ENCODE measurements around the gene HDAC4. TPM values are rescaled to one million over a fixed set of nuclear protein-coding genes. Genes with fewer than 3 reads are reported as not detected.

The HDAC4 gene
- total and polyA plus RNA-seq, 2 donors from 2014 or later: 2.2 to 56.8 TPM

DNA sequence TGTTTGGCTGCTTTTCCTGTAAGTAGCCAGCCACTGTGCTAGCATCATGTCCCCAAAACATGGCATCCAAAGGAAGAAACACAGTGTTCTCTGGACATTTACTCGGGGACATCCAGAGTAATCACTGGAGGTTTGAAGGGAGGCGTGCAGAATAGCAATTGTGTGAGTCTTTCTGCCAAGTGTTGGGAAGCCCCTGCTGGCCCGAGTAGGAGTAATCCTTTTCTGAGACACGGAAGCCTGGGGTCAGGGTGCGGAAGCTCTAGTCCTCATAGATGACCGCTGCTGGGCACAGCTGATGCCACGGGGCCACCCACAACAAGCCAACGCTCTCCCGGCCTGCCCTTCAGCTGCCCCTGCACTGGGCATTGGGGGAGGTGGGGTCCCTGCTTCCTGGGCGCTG is 24.8 kb upstream of the HDAC4 start:
- no peaks in the 10 kb centered on the region for H3K27me3 ChIP-seq (ENCODE audit: control insufficient read depth, insufficient read depth, low read length)
- H3K36me3 ChIP-seq (ENCODE audit: control insufficient read depth in 2 of 3, insufficient read depth in 3 of 3, low read length in 3 of 3): no peaks in the 10 kb centered on the region
- no peak overlapping the region for H3K9ac ChIP-seq (ENCODE audit: low read length in 3 of 3)
- FAIRE-seq (no peak), DNase-seq (no peak)
- TF ChIP-seq, protein P1, sequence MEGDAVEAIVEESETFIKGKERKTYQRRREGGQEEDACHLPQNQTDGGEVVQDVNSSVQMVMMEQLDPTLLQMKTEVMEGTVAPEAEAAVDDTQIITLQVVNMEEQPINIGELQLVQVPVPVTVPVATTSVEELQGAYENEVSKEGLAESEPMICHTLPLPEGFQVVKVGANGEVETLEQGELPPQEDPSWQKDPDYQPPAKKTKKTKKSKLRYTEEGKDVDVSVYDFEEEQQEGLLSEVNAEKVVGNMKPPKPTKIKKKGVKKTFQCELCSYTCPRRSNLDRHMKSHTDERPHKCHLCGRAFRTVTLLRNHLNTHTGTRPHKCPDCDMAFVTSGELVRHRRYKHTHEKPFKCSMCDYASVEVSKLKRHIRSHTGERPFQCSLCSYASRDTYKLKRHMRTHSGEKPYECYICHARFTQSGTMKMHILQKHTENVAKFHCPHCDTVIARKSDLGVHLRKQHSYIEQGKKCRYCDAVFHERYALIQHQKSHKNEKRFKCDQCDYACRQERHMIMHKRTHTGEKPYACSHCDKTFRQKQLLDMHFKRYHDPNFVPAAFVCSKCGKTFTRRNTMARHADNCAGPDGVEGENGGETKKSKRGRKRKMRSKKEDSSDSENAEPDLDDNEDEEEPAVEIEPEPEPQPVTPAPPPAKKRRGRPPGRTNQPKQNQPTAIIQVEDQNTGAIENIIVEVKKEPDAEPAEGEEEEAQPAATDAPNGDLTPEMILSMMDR (IDR thresholded peaks at IDR 0.05; ENCODE audit: borderline replicate concordance, extremely low read depth, insufficient read depth): no peak
- no peaks in the 10 kb centered on the region for H3K9me3 ChIP-seq (ENCODE audit: control insufficient read depth in 2 of 3, insufficient read depth in 1 of 3, low read length in 3 of 3)
- no peak overlapping the region for H3K27ac ChIP-seq (ENCODE audit: low read depth in 2 of 2, low read length in 2 of 2)
- H3K4me1 ChIP-seq (ENCODE audit: control insufficient read depth in 2 of 3, insufficient read depth in 2 of 3, low read depth in 1 of 3, low read length in 3 of 3): no peaks in the 10 kb centered on the region
- H3K4me3 ChIP-seq (ENCODE audit: low read length in 3 of 3): no peak overlapping the region
- intact Hi-C loops (cut with DNase I): no loop called here

DNA sequence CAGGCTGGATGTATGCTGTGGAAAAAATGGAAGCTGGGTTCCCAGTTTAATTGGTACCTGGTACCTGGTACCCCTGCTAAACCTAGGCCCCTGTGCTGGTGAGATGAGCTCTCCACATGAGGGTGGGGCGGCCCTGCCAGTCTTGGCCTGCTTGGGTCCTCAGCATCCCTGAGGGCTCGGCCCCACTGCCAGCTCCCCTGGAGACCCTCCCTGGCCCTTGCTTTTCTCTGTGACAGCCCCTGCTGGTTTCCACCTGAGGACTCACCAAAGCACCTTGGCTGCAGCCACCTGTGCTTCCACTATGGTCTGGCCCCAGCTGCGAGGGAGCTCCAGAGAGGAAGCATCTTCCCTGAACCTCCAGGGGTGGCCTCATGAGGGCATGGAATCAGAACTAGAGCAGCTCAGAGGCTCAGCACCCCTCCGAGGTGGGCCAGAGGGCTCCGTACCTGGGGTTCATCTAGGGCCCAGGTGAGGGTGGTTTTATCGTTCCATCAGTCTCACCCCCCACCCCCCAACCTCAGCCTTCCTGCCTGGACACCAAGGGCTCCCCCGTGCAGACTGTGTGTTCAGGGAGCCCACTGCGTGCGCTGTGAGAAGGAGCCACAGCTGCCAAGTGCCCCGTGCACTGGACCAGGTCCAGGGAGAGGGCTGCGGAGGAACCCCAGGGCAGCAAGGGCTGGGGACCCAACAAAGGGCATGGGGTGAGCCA is 23.7 kb upstream of the HDAC4 start:
- TF ChIP-seq, protein P1 (IDR thresholded peaks at IDR 0.05; ENCODE audit: borderline replicate concordance, extremely low read depth, insufficient read depth): no peak
- no peak overlapping the region for H3K9ac ChIP-seq (ENCODE audit: low read length in 3 of 3)
- no peak for DNase-seq

DNA sequence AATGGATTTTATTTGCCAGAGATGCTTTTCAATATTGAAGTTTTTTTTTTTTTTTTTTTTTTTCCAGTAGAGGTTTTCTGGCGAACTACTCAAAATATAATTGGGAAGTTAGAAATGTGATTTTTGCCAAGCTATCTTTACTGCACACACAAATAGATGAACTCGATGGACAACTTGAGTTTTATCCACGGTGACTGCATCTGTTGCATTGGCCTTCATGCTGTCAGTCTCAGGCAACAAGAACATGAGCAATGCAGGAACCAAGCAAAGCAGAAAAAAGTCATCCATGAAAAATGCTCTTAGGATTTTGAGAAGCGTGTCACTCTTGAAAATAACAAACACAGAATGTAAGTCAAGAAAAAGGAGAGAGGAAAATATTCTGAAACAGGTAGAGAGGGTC is 22.7 kb upstream of the HDAC4 start:
- Histone ChIP-seq H3K4me3 (ENCODE audit: low read length in 3 of 3) (no peak overlapping the region), H3K27ac (ENCODE audit: low read depth in 2 of 2, low read length in 2 of 2) (no peak overlapping the region), H3K36me3 (ENCODE audit: control insufficient read depth in 2 of 3, insufficient read depth in 3 of 3, low read length in 3 of 3) (no peaks in the 10 kb centered on the region), H3K4me1 (ENCODE audit: control insufficient read depth in 2 of 3, insufficient read depth in 2 of 3, low read depth in 1 of 3, low read length in 3 of 3) (no peaks in the 10 kb centered on the region), H3K9ac (ENCODE audit: low read length in 3 of 3) (no peak overlapping the region), H3K9me3 (ENCODE audit: control insufficient read depth in 2 of 3, insufficient read depth in 1 of 3, low read length in 3 of 3) (no peaks in the 10 kb centered on the region), H3K27me3 (ENCODE audit: control insufficient read depth, insufficient read depth, low read length) (no peaks in the 10 kb centered on the region)
- TF ChIP-seq, protein P1 (IDR thresholded peaks at IDR 0.05; ENCODE audit: borderline replicate concordance, extremely low read depth, insufficient read depth): no peak
- DNase-seq (no peak), FAIRE-seq (no peak)
- intact Hi-C loops (cut with DNase I): no loop called here

More for the DNA sequence above, 23.7 kb upstream of the HDAC4 start:
- Histone ChIP-seq H3K27me3 (ENCODE audit: control insufficient read depth, insufficient read depth, low read length) (no peaks in the 10 kb centered on the region), H3K4me3 (ENCODE audit: low read length in 3 of 3) (no peak overlapping the region), H3K27ac (ENCODE audit: low read depth in 2 of 2, low read length in 2 of 2) (no peak overlapping the region), H3K36me3 (ENCODE audit: control insufficient read depth in 2 of 3, insufficient read depth in 3 of 3, low read length in 3 of 3) (no peaks in the 10 kb centered on the region), H3K9me3 (ENCODE audit: control insufficient read depth in 2 of 3, insufficient read depth in 1 of 3, low read length in 3 of 3) (no peaks in the 10 kb centered on the region), H3K4me1 (ENCODE audit: control insufficient read depth in 2 of 3, insufficient read depth in 2 of 3, low read depth in 1 of 3, low read length in 3 of 3) (no peaks in the 10 kb centered on the region)
- intact Hi-C loops (cut with DNase I): no loop called here
- FAIRE-seq: no peak

DNA sequence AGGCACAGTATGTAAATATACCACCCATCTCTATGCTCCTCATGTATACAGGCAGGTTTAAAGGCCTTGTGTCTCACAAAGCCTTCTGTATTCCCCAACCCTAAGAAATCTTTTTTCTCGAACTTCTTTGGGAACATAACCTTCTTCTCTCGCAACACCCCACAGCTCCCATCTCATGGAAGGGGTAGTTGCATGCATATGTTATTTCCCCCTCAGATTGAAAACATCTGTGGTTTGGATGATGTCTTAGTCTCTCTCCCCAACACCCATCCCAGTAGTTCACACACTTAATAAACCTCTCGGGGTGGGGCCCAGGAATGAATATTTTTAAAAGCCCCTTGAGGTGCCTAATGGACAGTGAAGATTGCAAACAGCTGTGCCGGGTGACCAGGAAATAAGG is 21.0 kb upstream of the HDAC4 start:
- H3K36me3 ChIP-seq (ENCODE audit: control insufficient read depth in 2 of 3, insufficient read depth in 3 of 3, low read length in 3 of 3): no peaks in the 10 kb centered on the region
- H3K4me3 ChIP-seq (ENCODE audit: low read length in 3 of 3): no peak overlapping the region
- H3K9ac ChIP-seq (ENCODE audit: low read length in 3 of 3): no peak overlapping the region
- no peaks in the 10 kb centered on the region for H3K27me3 ChIP-seq (ENCODE audit: control insufficient read depth, insufficient read depth, low read length)
- H3K9me3 ChIP-seq (ENCODE audit: control insufficient read depth in 2 of 3, insufficient read depth in 1 of 3, low read length in 3 of 3): no peaks in the 10 kb centered on the region
- no peak overlapping the region for H3K27ac ChIP-seq (ENCODE audit: low read depth in 2 of 2, low read length in 2 of 2)
- TF ChIP-seq, protein P1 (IDR thresholded peaks at IDR 0.05; ENCODE audit: borderline replicate concordance, extremely low read depth, insufficient read depth): no peak
- intact Hi-C loops (cut with DNase I): no loop called here
- no peak for DNase-seq
- no peak for FAIRE-seq
- no peaks in the 10 kb centered on the region for H3K4me1 ChIP-seq (ENCODE audit: control insufficient read depth in 2 of 3, insufficient read depth in 2 of 3, low read depth in 1 of 3, low read length in 3 of 3)
